G401.6 (cell line): ENCODE data around the gene FMN1.

Experiments
- FAIRE-seq: peaks from 2 replicates; lab custom pipeline; 2012; peaks lifted over from hg19 to GRCh38; lab: Jason Lieb, UNC

Gene FMN1

DNA sequence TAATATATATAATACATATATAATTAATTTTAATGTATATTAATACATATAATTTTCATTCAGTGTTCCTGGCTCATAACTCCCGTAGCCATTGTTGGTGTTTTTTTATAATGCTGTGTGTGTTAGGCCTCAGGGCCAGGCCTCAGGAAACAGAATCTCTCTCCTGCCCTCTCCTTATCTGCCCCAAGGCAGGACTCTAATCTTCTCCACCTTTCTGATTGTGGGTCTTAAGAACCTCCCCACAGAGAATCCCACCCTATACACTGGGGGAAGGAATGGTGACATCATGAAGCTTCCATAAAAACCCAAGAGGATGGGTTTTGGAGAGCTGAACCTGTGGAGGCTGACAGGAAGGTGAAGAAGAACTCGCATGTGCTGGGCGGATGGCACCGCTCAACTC, 4.0 kb upstream of the FMN1 start:
- FAIRE-seq, result no peak

DNA sequence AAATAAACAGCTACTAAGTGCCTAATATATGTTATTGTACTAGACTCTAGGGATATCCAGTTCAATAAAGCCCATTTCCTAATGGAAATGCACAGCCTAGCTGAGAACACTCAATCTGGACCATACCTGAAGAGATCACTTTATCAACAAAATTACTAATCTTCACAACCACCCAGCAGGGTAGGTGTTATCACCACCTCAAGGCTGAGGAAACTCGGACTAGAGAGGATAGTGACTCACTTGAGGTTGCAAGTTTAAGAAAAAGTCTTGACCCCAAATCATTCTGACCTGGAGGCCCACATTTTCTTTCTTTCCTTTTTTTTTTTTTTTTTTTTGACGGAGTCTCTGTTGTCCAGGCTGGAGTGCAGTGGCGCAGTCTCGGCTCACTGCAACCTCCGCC, 3.1 kb upstream of the FMN1 start:
- no peak for FAIRE-seq

DNA sequence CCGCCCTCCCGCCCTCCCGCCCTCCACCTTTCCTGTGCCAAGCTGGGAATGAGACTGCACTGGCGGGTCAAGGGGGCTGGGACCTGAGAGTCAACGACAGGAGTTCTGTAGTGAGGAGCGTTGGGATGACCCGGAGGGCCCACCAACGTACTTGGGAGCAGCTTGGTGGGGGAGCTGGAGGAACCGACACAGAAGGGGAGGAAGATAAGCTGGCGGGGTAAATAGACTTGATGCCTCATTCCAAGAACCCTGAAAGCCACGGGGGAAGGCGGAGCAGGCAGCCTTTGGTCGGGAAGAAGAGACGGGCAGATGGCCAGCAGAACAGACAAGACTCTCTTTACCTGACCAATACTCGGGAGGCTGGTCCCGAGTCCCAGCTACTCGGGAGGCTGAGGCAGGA, 277 bp downstream of the FMN1 start:
- no peak for FAIRE-seq

DNA sequence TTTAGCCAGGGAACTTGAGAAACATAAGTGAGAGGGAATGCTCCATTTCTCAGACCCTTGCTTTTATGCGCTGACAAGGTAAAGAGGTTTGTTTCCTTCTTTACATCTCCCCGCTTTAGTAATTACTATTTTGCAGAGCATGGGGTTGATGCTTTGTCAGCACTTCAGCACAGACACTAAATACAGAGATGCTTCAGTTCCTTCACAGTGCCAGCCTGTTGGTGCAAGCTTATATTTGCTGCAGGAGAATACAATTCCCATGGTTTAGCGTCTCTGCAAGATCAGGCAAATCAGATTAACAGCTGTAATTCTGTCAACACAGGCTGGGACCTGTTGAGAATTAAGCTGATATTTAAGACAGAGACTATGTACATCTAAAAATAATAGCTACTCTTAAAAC, 2.9 kb downstream of the FMN1 start:
- no peak for FAIRE-seq

- FAIRE-seq, result no peak
Observed at GRCh38 chr15:33190539-33190938, 4.0 kb downstream of the FMN1 start.

DNA sequence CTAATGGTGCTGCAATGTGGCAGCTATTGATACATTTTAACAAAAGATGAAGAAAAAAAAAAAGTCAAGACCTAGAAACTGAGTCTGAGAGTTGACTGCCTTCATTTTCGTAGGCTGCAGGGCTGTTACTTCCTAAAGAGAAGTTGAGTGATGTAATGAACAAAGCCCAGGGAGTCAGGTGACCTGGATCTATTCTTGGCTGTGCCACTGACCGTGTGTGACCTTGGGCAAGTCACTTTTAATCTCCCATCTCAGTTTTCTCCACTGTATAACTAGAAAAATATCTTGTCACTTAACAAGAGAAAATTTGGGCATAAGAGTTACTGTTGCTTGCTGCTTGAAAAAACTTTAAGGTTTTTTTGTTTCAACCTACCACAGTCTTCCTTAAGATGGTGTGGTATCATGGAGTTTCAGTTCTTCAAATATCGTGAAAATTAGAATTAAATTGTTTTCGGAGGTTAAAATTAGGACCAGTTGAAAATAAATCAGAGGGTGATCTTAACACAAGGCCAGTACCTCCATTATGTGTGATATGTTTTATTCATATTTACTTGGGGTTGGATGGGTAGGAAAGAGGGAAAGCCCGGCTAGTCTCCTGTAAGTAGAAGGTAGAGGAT, 5.8 kb downstream of the FMN1 start:
- no peak for FAIRE-seq

GRCh38 chr15:33188159-33188558, 6.4 kb downstream of the FMN1 start:
- no peak for FAIRE-seq

DNA sequence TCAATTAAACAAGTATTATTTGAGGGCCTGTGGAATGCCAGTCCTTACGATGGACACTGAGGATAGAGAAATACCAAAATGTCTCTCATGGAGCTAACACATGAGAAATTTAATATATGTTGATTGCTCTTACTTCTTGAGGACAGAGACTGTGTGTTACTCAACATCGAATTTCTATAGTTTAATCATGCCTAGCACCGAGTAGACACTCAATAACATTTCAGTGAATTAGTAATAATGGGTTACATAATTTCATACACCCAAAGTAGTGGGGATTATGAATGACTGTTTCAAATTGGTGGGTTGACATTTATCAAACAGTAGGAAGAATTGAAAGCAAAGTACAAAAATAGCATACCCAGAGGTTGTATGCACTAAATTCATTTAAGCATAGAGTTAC, 11.2 kb downstream of the FMN1 start:
- FAIRE-seq, result no peak

- FAIRE-seq, result no peak
Observed at GRCh38 chr15:33182926-33183325, 11.6 kb downstream of the FMN1 start.

DNA sequence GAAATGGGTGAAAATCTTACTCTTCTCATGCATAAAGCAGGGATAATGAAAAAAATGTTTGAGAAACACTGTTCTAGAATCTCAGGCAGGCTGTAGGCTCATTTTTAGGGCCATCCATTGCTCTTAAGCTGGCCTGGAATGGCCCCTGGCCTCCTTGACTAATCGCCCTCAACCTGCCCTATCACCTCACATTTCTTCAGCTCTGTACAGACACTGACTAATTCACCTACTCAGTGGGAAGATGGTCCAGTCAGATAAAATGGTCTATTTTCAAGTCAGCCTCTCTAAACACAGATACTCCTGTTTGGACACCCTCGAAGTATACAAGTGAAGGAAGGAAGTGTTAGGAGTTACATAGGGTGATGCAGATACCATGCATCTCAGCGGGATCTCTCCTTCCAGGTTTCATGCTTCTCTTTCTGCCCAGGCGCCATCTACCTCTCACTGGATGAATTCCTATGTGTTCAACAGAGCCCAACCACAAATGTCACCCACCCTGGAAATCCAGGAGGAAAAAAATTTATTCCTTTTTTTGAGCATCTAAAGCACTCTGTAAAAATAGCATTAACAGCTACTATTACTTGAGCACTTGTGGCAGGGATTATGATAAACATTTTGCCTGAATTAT, 12.1 kb downstream of the FMN1 start:
- no peak for FAIRE-seq

DNA sequence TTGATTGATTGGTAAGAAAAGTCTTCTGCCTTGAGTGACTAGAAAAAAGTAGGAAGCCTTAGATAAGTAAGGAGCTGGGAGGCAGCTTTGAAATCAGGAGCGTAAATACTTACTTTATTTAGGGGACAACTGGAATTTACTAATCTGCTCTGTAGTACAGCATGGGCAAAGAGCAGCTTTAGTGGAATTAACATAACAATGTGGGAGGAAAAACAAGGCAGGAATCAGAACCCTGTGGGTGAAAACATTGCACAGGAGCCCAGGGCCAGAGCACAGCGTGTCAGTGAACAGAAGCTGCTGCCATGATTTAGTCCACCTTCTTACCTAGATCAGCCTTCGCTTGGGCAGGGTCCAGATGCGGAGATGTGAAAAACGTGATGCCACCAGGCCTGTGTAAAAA, 14.6 kb downstream of the FMN1 start:
- FAIRE-seq, result no peak

DNA sequence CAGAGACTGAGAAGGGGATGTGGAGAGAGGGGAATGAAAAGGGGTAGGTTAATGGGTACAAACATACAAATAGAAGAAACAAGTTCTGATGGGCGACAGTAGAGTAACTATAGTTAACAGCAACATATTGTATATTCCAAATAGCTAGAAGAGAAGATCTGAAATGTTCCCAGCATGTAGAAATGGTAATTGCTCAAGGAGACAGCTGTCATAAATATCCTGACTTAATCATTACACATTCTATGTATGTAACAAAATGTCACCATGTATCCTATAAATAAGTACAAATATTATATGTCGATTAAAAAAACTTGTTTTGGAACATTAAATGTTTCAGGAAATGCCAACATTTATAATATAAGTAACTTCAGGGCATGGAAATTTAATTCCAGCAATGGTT, 23.3 kb downstream of the FMN1 start:
- no peak for FAIRE-seq

DNA sequence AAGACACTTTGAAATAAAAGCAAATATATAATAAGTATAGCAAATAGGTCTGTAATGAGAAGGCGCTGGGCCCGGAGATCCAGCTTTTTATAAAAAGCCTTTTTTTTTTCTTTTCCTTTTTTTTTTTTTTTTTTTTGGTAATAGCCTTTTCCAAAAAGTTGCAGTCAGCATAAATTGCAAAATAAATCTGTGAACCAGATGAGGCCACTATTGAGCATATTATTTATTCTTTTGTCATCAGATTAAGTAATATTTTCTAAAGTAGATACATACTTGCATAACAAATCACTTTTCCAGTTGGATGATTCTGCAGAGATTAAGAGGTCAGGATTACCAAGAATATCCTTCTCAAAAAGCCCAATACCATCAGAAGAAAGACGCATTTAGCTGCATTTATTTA, 24.9 kb downstream of the FMN1 start:
- FAIRE-seq, result no peak

DNA sequence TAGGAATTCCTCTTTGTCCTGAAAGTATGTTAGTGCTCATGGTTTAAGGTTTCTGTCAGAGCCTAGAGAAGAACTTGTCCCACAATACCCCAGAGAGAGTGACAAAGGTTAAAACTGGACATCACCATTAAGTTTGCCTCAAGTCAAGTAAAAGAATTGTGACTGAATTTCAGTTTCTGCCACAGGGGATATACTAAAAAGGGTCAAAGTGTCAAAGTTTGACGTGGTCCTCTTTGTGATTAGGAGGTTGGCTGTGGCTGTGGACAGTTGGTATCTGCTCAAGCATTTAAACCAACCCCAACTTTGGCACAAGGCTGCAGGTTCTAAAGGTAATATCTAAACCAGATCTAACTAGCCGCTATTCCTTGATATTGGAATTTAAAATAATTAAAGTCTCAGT, 26.1 kb downstream of the FMN1 start:
- no peak for FAIRE-seq

DNA sequence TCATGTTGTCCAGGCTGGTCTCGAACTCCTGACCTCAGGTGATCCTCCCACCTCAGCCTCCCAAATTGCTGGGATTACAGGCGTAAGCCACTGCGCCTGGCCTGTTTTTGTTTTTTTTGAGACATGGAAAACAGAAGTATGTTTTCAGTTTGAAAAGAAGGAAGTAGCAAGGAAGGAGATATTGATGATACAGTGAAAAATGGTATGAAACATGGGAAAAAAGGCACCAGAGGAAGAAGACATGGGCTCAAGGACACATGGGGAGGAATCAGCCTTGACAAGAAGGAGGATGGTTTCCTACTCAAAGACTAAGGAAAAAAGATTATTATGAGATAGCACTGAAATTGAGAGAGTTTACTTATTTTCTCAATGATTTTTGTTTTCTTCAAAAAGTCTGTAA, 30.7 kb downstream of the FMN1 start:
- FAIRE-seq, result no peak

DNA sequence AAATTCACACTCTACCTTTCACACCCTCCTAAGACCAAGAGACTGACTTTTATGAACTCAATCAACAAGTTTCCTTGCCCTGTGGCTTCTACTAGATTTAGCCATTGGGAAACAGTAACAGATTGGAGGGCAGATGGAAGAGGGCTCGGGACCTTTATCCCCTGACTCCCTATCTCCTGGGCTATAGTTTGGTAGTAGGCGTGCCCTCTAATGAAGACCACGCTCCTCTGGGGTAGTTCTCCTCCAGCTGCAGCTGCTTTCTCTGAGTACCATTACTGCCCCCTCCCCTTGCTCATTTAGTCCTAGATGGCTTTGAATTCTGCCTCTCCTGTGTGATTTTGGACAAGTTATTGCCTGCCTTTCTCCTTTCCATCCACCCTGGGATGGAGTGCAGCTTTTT, 33.3 kb downstream of the FMN1 start:
- FAIRE-seq, result no peak

DNA sequence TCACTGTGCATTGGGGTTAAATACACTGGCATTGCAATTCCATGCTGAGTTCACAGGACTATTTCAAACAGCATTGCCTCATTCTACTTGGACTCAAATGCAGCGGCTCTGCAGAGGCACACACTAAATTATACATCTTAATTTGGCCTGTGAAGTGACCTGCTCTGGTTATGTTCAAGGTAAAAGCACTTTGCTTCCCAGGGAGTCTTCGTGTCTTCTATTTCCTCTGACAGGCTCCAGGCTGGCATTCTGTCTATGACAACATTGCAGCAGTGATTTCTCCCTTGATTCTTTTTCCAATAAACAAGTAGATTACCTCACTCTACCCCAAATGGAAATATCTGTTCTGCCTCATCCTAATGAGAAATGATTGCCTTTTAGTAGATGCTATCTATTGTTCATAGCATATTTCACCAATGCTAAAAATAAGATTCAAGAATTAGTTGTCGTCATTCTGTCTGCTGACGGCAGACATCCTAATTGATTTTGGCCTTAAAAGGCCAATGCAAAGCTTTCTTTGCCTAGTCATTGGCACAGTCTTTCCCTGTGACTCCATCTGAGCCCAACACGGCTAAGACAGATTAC, 33.8 kb downstream of the FMN1 start:
- no peak for FAIRE-seq

GRCh38 chr15:33159726-33160453, 34.6 kb downstream of the FMN1 start:
- no peak for FAIRE-seq

DNA sequence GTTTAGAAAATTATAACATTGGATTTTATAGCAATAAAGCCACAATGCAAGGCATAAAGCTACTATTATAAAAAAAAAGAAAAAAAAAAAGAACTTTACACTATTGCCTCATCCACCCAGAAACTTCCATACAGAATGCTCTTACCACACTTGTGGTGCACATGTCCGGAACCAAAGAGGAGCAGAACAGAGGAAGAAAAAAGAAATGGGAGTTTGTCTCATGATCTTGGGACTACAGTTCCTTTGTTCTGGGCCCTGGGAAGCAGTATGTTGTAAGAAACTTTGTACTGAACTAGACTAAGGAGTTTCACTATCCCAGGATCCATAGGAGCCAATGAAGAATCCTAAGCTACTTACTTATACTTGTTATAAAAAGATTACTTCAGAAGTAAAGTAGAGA, 36.1 kb downstream of the FMN1 start:
- FAIRE-seq, result no peak

DNA sequence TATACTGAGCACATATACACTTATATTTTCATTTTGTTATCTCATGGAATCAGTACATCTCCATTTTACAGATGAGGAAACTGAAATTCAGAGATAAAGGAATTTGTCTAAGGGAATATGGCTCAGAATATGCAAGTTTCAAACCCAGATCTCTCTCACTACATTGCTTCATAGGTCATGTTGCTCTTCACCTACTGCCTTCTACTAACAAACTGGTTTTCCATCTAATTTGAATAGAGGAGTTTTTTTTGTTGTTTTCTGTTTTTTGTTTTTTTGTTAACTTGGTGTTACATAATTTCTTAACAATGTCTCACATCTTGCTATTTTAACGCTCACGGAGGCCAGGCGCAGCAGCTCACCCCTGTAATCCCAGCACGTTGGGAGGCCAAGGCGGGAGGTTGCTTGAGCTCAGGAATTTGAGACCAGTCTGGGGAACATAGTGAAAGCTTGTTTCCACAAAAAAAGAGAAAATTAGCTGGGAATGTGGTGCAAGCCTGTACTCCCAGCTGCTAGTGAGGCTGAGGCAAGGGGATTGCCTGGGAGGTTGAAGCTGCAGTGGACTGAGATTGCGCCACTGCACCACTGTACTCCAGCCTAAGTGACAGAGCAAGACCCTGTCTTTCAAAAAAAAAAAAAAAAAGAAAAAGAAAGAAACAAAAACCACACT, 37.0 kb downstream of the FMN1 start:
- no peak for FAIRE-seq

DNA sequence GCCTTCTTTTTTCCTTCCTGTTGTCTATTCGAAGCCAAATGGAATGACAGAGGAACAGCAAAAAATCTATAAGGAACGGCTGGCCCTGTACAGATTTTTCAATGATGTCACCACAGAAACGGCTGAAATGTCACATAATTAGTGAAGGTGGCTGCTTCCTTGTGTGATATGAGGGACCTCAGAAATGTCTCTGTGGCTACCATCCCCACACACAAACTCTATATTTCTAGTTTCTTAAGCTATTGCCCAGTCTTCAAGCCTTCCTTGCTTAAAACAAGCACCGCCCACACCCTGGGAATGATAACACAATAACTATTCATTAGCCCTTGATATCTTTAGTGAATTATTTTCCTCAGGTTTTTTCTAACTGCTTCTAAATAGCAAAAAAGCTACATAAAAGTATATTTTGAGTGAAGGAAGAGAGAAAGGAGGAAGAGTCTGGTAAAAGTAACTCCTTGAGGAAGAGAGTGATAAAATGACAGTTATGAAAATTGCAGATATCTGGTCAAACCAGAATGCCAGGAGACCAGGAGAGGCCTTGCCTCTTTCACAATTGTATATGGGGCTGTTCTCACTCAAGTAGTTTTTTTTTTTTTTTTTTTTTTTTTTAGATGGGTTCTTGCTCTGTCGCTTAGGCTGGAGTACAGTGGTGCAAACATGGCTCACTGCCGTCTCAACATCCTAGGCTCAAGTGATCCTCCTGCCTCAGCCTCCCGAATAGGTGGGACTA, 38.7 kb downstream of the FMN1 start:
- no peak for FAIRE-seq
